Fibroblast of skin of left quadriceps (primary cell): ENCODE measurements around the gene RILPL2.
"Not testable (repeated sequence)": the region's sequence is repeated elsewhere in the genome, so short reads cannot be mapped to it uniquely, and the experiment has no call there.

Experiments used
- DNase-seq, 2 experiments: peaks; one replicate each; pipeline ENCODE4 v3.0.0-alpha.2; 2013; ENCODE audit warnings: low read depth in 2 of 2

The RILPL2 gene

DNA sequence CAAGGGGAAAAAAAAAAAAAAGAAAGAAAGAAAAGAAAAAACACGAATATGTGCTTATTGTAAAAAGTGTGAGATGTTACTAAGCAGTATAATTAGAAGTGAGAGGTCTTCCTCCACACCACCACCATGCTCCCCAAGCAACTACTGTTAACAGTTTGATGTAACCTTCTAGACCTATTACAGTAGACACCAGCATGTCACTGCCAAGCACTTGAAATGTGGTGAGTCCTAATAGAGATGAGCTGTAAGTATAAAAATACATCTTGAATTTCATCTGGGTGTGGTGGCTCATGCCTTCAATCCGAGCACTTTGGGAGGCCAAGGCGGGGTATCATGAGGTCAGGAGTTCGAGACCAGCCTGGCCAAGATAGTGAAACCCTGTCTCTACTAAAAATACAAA lies 13.4 kb upstream of the RILPL2 start:
- no peak for DNase-seq

DNA sequence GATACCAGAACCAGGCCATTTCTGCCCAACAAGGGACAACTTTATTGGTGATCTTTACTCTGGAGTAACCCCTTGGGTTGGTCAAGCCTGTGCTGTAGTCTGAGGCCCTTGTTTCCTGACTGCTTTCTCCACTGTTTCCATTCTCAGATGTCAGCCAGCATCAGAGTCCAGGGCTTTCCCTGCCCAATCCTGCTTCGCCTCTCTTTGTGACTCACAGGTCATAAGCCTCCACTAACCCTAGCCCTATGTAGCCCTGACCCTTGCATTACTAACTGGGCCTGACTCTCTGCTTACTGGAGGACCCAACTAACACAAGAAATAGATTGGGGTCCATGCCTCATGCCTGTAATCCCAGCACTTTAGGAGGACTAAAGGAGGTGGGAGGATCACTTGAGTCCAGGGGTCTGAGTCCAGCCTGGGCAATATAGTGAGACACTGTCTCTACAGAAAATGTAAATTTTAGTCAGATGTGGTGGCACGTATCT lies 12.8 kb upstream of the RILPL2 start:
- no peak for DNase-seq

DNA sequence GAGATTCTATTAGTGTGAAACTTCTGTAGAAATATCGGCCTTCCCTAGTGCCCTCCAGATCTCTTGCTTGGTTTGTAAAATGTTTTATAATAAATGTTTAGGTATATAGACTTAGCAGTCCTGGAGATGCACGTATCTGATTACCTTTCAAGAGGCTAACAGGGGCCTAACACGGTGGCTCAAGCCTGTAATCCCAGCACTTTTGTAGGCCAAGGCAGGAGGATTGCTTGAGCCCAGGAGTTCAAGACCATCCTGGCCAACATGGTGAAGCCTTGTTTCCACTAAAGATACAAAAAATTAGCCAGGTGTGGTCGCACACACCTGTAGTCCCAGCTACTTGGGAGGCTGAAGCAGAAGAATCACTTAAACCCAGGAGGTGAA lies 9.8 kb upstream of the RILPL2 start:
- no peak for DNase-seq

DNA sequence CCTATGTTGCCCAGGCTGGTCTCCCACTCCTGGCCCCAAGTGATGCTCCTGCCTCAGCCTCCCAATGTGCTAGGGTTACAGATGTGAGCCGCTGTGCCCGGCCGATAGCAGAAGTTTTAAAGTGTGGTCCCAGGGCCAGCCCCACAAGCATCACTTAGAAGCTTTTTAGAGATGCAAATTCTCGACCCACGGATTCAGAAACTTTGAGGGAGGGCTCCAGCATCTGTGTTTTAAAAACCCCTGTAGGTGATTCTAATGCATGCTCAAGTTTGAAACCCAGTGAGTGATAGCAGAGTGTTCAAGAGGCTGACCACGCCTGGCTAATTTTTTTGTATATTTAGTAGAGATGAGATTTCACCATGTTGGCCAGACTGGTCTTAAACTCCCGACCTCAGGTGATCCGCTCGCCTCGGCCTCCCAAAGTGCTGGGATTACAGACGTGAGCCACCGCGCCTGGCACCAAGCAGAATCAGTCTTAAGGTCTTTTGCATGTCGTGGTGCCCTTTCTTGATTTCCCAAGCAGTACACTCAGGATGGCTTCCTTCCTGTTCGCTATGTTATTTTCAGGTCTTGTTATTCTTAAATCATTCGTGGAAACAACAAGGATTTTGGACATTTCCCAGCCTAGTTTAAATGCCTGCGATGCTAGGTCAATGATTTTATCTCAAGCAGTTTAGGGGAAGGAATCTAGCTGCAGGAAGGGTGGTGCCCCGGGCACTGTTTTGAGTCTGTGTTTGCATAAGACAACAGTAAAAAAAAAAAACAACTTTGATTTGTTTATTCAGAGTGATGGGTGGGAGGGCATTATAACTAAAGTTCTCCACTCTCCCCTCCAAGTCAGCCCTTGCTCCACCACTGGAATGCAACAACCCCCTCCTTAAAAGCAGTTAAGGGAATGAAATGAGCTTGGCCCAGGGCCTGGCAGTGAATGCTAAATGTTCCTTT lies 9.2 kb upstream of the RILPL2 start:
- no peak for DNase-seq

DNA sequence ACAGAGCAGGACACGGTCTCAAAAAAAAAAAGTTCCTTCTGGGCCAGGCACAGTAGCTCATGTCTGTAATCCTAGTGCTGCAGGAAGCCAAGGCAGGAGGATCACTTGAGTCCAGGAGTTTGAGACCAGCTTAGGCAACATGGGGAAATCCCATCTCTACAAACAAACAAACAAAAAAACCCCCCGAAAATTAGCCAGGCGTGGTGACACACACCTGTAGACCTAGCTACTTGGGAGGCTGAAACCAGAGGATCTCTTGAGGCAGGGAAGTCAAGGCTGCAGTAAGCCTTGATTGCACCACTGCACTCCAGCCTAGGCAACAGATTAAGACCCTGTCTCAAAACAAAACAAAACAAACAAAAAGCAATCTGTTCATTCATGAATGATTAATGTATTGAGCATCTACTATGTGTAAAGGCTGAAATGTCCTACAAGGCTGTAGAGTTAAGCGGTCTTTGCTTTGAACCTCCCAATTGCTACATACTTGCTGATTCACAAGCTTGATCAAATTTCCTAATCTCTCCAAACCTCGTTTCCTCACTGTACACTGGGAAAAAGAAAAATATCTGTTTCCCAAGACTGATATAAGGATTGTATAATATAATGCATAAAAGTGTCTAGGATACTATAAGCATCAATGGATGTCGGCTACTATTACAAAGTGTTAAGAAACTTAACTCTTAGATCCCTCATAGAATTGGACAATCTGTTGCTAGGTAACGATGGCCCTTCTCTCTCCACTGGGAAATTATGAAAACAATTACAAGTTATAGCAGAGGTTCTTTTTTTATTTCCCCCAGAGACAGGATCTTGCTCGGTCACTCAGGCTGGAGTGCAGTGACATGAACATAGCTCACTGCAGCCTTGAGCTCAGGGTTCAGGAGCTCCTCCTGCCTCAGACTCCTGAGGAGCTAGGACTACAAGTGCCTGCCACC lies 7.9 kb upstream of the RILPL2 start:
- DNase-seq, result no peak

DNA sequence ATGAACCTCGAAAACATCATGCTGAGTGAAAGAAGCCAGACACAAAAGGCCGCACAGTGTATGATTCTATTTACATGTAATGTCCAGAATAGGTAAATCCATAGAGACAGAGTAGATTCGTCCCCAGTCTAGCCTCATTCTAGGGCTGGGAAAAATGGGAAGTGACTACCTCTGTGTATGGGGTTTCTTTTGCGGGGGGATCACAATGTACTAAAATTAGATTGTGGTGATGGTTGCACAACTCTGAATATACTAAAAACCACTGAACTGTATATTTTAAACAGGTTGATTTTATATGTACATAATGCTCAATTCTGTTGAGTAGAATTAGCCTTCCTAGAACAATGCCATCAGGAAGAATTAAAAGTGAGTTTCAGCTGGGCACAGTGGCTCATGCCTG lies 6.3 kb upstream of the RILPL2 start:
- DNase-seq, result no peak

DNA sequence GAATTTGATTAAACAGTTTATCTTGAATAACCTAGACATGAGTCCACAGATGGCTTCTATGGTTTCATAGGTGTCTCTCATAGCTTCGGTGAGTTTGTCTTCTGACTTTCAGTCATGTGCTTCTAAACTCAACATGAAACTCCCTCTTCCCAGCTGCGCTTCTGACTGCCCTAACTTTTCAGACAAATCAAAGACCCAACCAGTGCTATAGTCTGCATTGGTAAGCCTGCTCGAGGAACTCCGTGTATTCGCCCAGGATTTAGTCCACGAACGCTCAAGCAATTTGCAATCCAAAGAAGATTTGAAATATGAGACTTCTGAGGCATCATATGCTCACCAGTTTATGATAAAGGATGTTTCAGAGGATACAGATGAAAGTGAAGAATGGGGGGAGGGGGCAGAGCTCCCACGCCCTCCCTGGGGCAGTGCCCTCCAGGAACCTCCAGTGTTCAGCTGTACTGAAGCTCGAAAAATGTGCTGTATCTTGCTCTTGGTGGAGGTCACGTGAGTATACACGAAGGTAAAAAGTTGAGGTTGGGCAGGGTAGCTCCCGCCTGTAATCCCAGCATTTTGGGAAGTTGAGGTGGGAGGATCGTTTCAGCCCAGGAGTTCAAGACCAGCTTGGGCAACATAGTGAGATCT lies 5.2 kb upstream of the RILPL2 start:
- DNase-seq, result no peak

DNA sequence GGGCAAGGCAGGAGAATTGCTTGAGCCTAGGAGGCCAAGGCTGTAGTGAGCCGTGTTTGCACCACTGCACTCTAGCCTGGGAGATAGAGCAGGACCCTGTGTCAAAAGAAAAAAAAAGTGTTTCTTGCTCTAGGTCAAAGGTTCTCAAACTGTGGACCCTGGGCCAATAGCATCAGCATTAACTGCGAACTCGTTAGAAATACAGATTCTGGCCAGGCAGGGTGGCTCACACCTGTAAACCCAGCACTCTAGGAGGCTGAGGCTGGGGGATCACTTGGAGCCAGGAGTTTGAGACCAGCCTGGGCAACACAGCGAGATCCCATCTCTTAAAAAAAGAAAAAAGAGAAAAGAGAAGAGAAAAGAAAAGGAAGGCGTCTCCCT lies 858 bp downstream of the RILPL2 start:
- DNase-seq, result no peak

DNA sequence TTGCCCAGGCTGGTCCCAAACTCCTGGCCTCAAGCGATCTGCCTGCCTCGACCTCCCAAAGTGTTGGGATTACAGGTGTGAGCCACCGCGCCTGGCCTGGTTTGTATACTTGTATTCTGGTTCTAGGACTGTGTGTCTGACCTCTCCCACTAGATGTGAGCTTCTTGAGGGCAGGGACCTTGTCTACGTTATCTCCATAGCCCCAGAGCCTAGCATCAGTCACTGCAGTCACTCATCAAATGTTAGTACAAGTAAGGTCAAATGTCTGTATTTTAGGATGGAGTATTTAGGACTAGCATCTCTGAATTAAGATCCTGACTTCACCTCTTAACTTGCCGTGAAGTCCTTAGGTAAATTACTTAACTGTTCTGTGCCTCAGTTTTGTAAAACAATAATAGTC lies 2.9 kb downstream of the RILPL2 start:
- DNase-seq, result no peak

DNA sequence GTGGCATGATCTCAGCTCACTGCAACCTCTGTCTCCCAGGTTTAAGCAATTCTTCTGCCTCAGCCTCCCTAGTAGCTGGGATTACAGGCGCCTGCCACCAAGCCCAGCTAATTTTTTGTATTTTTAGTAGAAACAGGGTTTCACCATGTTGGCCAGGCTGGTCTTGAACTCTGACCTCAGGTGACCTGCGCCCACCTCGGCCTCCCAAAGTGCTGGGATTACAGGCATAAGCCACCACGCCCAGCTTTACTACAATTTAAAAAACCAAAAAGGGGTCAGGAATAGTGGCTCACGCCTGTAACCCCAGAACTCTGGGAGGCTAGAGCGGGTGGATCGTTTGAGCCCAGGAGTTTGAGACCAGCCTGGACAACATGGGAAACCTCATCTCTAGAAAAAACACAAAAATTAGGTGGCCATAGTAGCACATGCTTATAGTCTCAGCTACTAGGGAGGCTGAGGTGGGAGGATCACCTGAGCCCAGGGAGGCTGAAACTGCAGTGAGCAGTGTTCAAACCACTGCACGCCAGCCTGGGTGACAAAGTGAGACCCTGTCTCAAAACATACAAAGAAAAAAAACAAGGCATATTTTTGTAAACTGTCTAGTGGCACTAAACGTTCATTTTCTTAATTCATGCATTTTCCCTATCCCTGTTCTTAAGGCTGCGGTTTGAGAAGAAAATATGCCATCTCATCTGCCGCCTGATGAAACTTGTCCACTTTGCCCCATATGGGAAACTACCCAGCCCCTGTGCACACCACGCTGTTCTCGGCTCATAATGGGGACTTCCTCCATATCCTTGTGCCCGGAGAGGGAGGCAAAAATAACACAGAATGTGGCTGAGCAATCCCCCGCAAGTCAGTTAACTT lies 4.3 kb downstream of the RILPL2 start:
- DNase-seq, result not testable (repeated sequence)

DNA sequence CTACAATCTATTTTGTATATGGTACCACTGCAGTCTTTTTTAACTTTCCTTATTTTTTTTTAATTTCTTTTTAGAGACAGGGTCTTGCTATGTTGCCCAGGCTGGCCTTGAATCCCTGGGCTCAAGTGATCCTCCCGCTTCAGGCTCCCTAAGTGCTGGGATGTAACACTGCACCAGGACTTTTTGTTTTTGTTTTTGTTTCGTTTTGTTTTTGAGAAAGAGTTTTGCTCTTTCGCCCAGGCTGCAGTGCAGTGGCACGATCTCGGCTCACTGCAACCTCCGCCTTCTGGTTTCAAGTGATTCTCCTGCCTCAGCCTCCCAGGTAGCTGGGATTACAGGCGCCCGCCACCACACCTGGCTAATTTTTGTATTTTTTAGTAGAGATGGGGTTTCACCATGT lies 7.4 kb downstream of the RILPL2 start:
- not testable (repeated sequence) for DNase-seq

DNA sequence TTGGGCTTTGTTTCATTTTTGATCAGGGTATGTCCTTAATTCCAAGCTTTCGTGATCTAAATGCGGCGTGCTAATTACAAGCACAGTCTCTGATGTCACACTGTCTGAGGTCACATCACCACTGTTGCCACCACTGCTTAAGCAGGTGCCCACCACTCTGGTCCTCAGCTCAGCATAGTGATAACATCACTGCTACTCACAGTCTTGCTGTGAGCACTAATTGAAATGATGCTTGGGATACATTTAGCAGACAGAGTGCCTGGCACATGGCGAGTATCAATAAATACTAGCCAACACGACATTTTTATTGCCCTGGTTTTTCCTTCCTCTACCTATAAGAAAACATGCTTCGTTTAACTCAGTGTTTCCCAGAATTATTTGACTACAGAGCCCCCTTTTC lies 7.9 kb downstream of the RILPL2 start:
- DNase-seq, result no peak

DNA sequence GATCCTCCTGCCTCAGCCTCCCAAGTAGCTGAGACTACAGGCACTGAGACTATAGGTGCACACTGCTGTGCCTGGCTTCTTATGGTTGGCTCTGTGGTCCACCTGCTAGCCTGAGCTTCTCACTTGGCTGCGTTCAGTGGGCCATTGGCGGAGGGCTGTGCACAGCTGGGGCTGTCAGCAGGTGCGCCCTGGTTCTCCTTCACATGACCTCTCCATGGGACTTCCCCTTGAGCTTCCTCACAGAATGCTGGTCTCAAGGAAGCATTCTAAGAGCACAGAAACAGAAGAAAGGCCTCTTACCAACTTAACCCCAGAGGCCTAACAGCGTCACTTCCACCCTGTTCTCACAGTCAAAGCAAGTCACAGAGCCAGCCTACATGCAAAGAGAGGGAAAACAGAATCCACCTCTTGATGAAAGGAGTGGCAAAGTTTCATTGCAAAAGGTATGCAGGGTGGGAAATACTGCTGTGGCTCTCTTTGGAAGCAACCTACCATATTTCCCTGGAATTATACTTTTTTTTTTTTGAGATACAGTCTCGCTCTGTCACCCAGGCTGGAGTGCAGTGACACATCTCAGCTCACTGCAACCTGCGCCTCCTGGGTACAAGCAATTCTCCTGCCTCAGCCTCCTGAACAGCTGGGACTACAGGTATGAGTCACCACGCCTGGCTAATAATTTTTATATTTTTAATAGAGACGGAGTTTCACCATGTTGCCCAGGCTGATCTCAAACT lies 9.3 kb downstream of the RILPL2 start:
- DNase-seq, result no peak

DNA sequence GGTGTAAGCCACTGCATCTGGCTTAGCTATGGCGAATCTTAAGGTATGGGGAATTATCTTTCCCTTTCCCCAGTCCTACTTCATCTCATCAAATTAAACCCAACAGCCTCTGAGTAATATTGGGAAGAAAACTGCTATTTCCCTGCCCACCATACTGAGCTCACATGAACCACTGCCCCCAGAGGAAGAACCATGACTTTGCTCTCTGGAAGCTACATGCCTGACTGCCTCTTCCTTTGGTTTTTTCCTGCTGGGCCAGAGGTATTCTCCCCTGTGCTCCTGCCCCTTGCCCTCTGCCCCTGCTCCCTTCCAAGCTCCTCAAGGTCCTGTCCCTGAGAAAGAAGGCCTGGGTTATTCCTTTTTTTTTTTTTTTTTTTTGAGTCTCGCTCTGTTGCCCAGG lies 15.2 kb downstream of the RILPL2 start:
- no peak for DNase-seq

DNA sequence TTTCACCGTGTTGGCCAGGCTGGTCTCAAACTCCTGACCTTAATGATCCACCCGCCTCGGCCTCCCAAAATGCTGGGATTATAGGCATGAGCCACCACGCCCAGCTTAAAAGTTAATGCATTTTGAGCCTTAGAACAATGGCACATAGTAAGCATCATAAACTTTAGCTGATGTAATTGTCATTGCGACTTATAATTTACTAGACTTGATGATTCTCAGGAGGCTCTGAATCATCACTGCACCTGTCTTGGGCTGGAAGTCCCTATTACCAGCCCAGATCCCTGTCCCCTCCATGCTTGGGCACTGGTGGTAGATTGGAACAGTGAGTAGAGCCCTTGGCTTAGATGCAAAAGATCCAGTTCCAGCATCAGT lies 26.5 kb downstream of the RILPL2 start:
- no peak for DNase-seq

DNA sequence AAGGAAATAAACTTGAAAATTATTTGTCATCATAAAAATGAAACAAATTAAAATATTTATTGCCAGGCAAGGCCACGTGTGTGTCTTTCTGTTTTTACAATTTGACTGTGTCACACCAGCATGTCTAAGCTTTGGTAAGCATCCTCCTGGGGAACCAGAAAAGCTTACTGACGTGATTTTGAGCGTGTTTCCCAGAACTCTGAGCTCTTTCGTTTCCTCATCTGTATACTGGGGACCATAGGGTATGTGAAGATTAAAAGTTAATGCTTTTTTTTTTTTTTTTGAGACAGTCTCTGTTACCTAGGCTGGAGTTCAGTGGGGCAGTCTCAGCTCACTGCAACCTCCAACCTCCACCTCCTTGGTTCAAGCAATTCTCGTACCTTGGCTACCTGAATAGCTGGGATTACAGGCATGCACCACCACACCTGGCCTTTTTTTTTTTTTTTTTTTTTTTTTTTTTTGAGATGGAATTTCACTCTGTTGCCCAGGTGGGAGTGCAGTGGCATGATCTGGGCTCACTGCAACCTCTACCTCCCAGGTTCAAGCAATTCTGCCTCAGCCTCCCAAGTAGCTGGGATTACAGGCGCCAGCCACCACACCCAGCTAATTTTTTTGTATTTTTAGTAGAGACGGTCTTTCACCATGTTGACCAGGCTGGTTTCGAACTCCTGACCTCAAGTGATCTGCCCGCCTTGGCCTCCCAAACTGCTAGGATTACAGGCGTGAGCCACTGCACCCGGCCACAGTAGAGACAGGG lies 27.0 kb downstream of the RILPL2 start:
- DNase-seq, result not testable (repeated sequence)

DNA sequence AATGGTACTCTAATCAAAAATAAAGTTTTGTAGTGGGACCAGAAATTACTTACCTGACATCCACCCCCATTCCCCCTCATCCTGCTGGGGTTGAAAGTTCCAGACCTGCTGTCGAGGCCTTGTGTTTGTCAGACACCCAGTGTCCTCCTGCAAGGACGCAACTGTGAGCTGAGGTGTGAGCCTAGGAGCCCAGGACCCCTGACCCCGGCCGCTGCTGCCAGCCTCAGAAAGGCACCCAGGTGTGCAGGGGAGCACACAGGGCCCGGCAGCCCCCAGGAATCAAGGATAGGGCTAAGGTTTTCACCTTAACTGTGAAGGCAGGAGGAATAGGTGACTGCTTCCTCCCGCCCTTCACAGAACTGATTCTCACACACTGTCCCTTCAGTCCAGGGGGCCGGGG lies 27.9 kb downstream of the RILPL2 start:
- not testable (repeated sequence) for DNase-seq

DNA sequence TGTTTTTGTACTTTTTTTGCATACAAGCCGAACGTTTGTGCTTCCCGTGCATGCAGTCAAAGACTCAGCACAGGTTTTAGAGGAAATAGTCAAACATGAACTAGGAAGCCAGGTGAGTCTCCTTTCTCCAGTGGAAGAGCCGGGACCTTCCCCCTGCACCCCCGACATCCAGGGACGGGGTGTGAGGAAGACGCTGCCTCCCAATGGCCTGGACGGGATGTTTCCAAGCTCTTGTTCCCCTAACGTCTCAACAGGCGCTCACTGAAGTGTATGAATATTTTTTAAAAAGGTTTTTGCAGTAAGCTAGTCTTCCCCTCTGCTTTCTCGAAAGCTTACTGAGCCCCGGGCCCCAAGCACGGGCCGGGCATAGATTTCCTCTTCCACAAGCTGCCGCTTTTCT lies 28.6 kb downstream of the RILPL2 start:
- DNase-seq, result not testable (repeated sequence)

DNA sequence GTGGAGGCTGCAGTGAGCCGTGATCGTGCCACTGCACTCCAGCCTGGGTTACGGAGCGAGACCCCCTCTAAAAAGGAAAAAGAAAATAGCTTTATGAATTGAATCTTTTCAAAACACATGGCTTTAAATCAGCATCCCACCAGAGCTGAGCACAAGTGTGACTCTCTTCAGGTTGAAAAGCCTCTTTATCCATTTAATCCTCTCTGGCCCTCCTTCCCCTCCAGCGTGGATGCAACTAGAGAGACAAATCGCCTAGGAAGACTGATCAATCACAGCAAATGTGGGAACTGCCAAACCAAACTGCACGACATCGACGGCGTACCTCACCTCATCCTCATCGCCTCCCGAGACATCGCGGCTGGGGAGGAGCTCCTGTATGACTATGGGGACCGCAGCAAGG lies 29.2 kb downstream of the RILPL2 start:
- DNase-seq, result not testable (repeated sequence)

DNA sequence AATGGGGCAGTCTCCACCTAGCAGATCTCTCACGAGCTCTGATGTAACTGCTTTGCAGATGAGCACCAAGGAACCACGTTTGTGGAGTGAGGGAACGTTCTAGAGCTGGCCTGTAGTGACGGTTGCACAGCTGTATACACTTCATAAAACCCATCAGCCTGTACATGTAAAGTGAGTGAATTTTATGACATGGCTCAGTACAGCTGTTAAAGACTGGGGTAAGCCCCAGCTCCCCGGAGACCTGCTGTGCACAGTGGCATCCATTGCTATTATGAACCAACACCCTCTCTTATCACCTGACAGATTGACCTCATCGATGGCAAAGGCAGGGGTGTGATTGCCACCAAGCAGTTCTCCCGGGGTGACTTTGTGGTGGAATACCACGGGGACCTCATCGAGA lies 31.9 kb downstream of the RILPL2 start:
- no peak for DNase-seq
